HG02642 (cell line): ENCODE measurements around the gene ACADSB.

ENCODE experiments used
- ATAC-seq: cut with Tn5 transposase; IDR thresholded peaks from one replicate; pipeline ENCODE4 v1.9.1; 2021; ENCODE audit warnings: mild to moderate bottlenecking; ENCODE audit not compliant: unreplicated experiment, poor library complexity

ACADSB gene

GRCh38 chr10:123092635-123093414 is 84.0 kb downstream of the ACADSB start:
- no peak for ATAC-seq

- no peak for ATAC-seq
These were observed 84.7 kb downstream of the ACADSB start for GRCh38 chr10:123093489-123093888.

GRCh38 chr10:123096452-123096851 is 87.6 kb downstream of the ACADSB start:
- no peak for ATAC-seq

GRCh38 chr10:123097039-123097438 is 88.2 kb downstream of the ACADSB start:
- ATAC-seq, result no peak

GRCh38 chr10:123100030-123100762 is 91.4 kb downstream of the ACADSB start:
- ATAC-seq, result no peak

GRCh38 chr10:123101872-123102271 is 93.1 kb downstream of the ACADSB start:
- no peak for ATAC-seq

GRCh38 chr10:123102673-123103072 is 93.9 kb downstream of the ACADSB start:
- no peak for ATAC-seq

- no peak for ATAC-seq
These were observed 95.1 kb downstream of the ACADSB start for GRCh38 chr10:123103944-123104343.
